IgD-negative memory B cell (primary cell): Measurements from ENCODE around the gene S1PR4. TPM values are rescaled to one million over a fixed set of nuclear protein-coding genes. Genes with fewer than 3 reads are reported as not detected.
"Not testable (repeated sequence)": the region's sequence is repeated elsewhere in the genome, so short reads cannot be mapped to it uniquely, and the experiment has no call there.

Experiments used
- H3K27ac Mint-ChIP-seq, 3 donors: one replicate each; pipeline ENCODE4 v1.8.0; 2020 to 2022; ENCODE audit warnings: mild to moderate bottlenecking in 3 of 3, mixed read lengths in 3 of 3, moderate library complexity in 1 of 3
- H3K27me3 Mint-ChIP-seq: one replicate; pipeline ENCODE4 v1.8.0; 2021; ENCODE audit warnings: mixed read lengths
- H3K36me3 Mint-ChIP-seq: one replicate; pipeline ENCODE4 v1.8.0; 2020; ENCODE audit warnings: mild to moderate bottlenecking, mixed read lengths
- H3K4me1 Mint-ChIP-seq, 3 donors: one replicate each; pipeline ENCODE4 v1.8.0; 2020 to 2022; ENCODE audit warnings: mixed read lengths in 3 of 3, mild to moderate bottlenecking in 1 of 3
- H3K4me3 Mint-ChIP-seq, 4 donors: one replicate each; pipeline ENCODE4 v1.8.0; 2020 to 2022; ENCODE audit warnings: mild to moderate bottlenecking in 4 of 4, mixed read lengths in 4 of 4, moderate library complexity in 3 of 4
- H3K9me3 Mint-ChIP-seq, 3 donors: one replicate each; pipeline ENCODE4 v1.8.0; 2020 to 2021; ENCODE audit warnings: mixed read lengths in 3 of 3, mild to moderate bottlenecking in 1 of 3
- polyA plus RNA-seq: library from polyadenylated mRNA; unstranded; fragments of 300-500 nt; fragmentation: Illumina TruSeq; gene quantifications from one replicate; pipeline ENCODE4 v1.2.3, GENCODE V29; 2021

The S1PR4 gene
- polyA plus RNA-seq, 1 donor from 2014 or later = 448 TPM

GRCh38 chr19:3206216-3206953, 27.8 kb downstream of the S1PR4 start:
- no peak overlapping the region for H3K4me3 Mint-ChIP-seq
- peaks cover 0 to 4% (median 0%) of the 10 kb centered on the region in 3 donors for H3K4me1 Mint-ChIP-seq
- H3K27me3 Mint-ChIP-seq = no peaks in the 10 kb centered on the region
- peaks cover 2% of the 10 kb centered on the region for H3K36me3 Mint-ChIP-seq
- H3K27ac Mint-ChIP-seq = no peak overlapping the region
- no peaks in the 10 kb centered on the region for H3K9me3 Mint-ChIP-seq

- H3K36me3 Mint-ChIP-seq = peaks cover 2% of the 10 kb centered on the region
- H3K4me1 Mint-ChIP-seq = peaks cover 0 to 4% (median 1%) of the 10 kb centered on the region in 3 donors
- H3K4me3 Mint-ChIP-seq = no peak overlapping the region
- H3K27me3 Mint-ChIP-seq = no peaks in the 10 kb centered on the region
- no peaks in the 10 kb centered on the region for H3K9me3 Mint-ChIP-seq
- H3K27ac Mint-ChIP-seq = no peak overlapping the region
Measured at GRCh38 chr19:3207461-3208242, 29.1 kb downstream of the S1PR4 start.

GRCh38 chr19:3208317-3209207, 30.0 kb downstream of the S1PR4 start:
- H3K9me3 Mint-ChIP-seq = no peaks in the 10 kb centered on the region
- H3K4me3 Mint-ChIP-seq = no peak overlapping the region
- H3K27ac Mint-ChIP-seq = no peak overlapping the region
- no peaks in the 10 kb centered on the region for H3K27me3 Mint-ChIP-seq
- peaks cover 0 to 4% (median 1%) of the 10 kb centered on the region in 3 donors for H3K4me1 Mint-ChIP-seq
- peaks cover 2% of the 10 kb centered on the region for H3K36me3 Mint-ChIP-seq

GRCh38 chr19:3210347-3211017, 31.9 kb downstream of the S1PR4 start:
- Mint-ChIP-seq H3K27me3 (peaks cover 2% of the 10 kb centered on the region), H3K4me1 (peaks cover 1 to 4% (median 2%) of the 10 kb centered on the region in 3 donors), H3K4me3 (no peak overlapping the region), H3K36me3 (peaks cover 2% of the 10 kb centered on the region), H3K27ac (peak overlapping the region in 1 of 3 donors; percentile 41), H3K9me3 (no peaks in the 10 kb centered on the region)

- H3K27ac Mint-ChIP-seq = peak overlapping the region in 1 of 3 donors; percentile 41
- H3K36me3 Mint-ChIP-seq = peaks cover 2% of the 10 kb centered on the region
- no peak overlapping the region for H3K4me3 Mint-ChIP-seq
- H3K27me3 Mint-ChIP-seq = peaks cover 2% of the 10 kb centered on the region
- peaks cover 1 to 4% (median 2%) of the 10 kb centered on the region in 3 donors for H3K4me1 Mint-ChIP-seq
- no peaks in the 10 kb centered on the region for H3K9me3 Mint-ChIP-seq
Measured at GRCh38 chr19:3211191-3211590, 32.6 kb downstream of the S1PR4 start.

GRCh38 chr19:3213159-3213558, 34.6 kb downstream of the S1PR4 start:
- H3K36me3 Mint-ChIP-seq = peaks cover 2% of the 10 kb centered on the region
- H3K4me3 Mint-ChIP-seq = peak overlapping the region in 2 of 4 donors; percentile 51 to 73
- peaks cover 1 to 4% (median 2%) of the 10 kb centered on the region in 3 donors for H3K4me1 Mint-ChIP-seq
- peaks cover 2% of the 10 kb centered on the region for H3K27me3 Mint-ChIP-seq
- no peak overlapping the region for H3K27ac Mint-ChIP-seq
- H3K9me3 Mint-ChIP-seq = no peaks in the 10 kb centered on the region

- Mint-ChIP-seq H3K9me3 (no peaks in the 10 kb centered on the region), H3K4me1 (peaks cover 0 to 2% (median 1%) of the 10 kb centered on the region in 3 donors), H3K36me3 (no peaks in the 10 kb centered on the region), H3K27me3 (peaks cover 2% of the 10 kb centered on the region), H3K4me3 (no peak overlapping the region), H3K27ac (no peak overlapping the region)
Measured at GRCh38 chr19:3216874-3217273, 38.3 kb downstream of the S1PR4 start.

GRCh38 chr19:3220576-3220975, 42.0 kb downstream of the S1PR4 start:
- Mint-ChIP-seq H3K36me3 (no peaks in the 10 kb centered on the region), H3K27me3 (peaks cover 3% of the 10 kb centered on the region), H3K9me3 (no peaks in the 10 kb centered on the region), H3K4me1 (no peaks in the 10 kb centered on the region), H3K4me3 (no peak overlapping the region), H3K27ac (no peak overlapping the region)

GRCh38 chr19:3221576-3221975, 43.0 kb downstream of the S1PR4 start:
- not testable (repeated sequence) for H3K4me1 Mint-ChIP-seq, H3K27me3 Mint-ChIP-seq, H3K4me3 Mint-ChIP-seq, H3K9me3 Mint-ChIP-seq, H3K36me3 Mint-ChIP-seq
- H3K27ac Mint-ChIP-seq = peak overlapping the region in 1 of 3 donors; percentile 50

GRCh38 chr19:3222709-3223108, 44.1 kb downstream of the S1PR4 start:
- H3K4me3 Mint-ChIP-seq = no peak overlapping the region
- peaks cover 17% of the 10 kb centered on the region for H3K27me3 Mint-ChIP-seq
- no peak overlapping the region for H3K27ac Mint-ChIP-seq
- no peaks in the 10 kb centered on the region for H3K9me3 Mint-ChIP-seq
- no peaks in the 10 kb centered on the region for H3K36me3 Mint-ChIP-seq
- peaks cover 0 to 1% (median 0%) of the 10 kb centered on the region in 3 donors for H3K4me1 Mint-ChIP-seq

GRCh38 chr19:3224346-3225168, 46.0 kb downstream of the S1PR4 start, which contains the start of gene CELF5:
CELF5 (plus strand) TSS chr19:3224661; CDS start chr19:3224740, 79 bp downstream.
- Mint-ChIP-seq H3K36me3 (no peaks in the 10 kb centered on the region), H3K4me3 (peak within 1 kb of the TSS in 2 of 4 donors; percentile 27 to 83), H3K4me1 (peaks cover 0 to 3% (median 2%) of the 10 kb centered on the region in 3 donors), H3K9me3 (no peaks in the 10 kb centered on the region), H3K27ac (no peak within 1 kb of the TSS), H3K27me3 (peaks cover 27% of the 10 kb centered on the region)

GRCh38 chr19:3225169-3225485, 46.6 kb downstream of the S1PR4 start:
- H3K36me3 Mint-ChIP-seq = no peaks in the 10 kb centered on the region
- no peak overlapping the region for H3K4me3 Mint-ChIP-seq
- H3K4me1 Mint-ChIP-seq = peaks cover 0 to 3% (median 2%) of the 10 kb centered on the region in 3 donors
- peaks cover 28% of the 10 kb centered on the region for H3K27me3 Mint-ChIP-seq
- H3K9me3 Mint-ChIP-seq = no peaks in the 10 kb centered on the region
- H3K27ac Mint-ChIP-seq = no peak overlapping the region

GRCh38 chr19:3225677-3226093, 47.1 kb downstream of the S1PR4 start:
- no peak overlapping the region for H3K4me3 Mint-ChIP-seq
- peaks cover 0 to 3% (median 2%) of the 10 kb centered on the region in 3 donors for H3K4me1 Mint-ChIP-seq
- H3K27me3 Mint-ChIP-seq = peaks cover 28% of the 10 kb centered on the region
- no peaks in the 10 kb centered on the region for H3K9me3 Mint-ChIP-seq
- no peak overlapping the region for H3K27ac Mint-ChIP-seq
- no peaks in the 10 kb centered on the region for H3K36me3 Mint-ChIP-seq
